Stimulated activated CD8-positive, alpha-beta memory T cell treated with anti-CD3 and anti-CD28 coated beads, Interleukin-4, amount 100 ng/mL, for 1 hour (primary cell): ENCODE measurements around the gene SERPINA9.
"Not testable (repeated sequence)": the region's sequence is repeated elsewhere in the genome, so short reads cannot be mapped to it uniquely, and the experiment has no call there.

Experiments used
- DNase-seq, 2 donors: peaks; one replicate each; pipeline ENCODE4 v3.0.0-alpha.2; 2020; ENCODE audit warnings: low read depth in 2 of 2, low spot score in 1 of 2

SERPINA9 gene

DNA sequence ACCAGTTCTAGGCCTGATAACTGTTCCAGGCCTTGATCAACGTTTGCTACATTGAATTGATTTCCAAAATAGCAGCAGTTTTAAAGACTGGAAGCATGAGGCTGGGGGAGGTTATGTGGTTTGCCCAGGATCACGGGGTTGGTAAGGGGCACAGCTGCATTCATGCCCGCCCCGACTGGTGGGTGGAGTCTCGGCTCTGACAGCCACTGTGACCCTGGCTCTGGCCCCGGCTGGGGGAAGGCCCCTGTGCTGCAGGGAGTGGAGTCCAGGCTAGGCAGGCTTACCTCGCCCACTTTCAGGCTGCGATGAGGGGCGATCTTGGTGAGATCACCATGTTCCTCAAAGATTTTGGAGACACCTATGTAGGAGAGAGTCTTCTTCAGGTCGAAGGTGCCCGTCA, 13.3 kb upstream of the SERPINA9 start:
- DNase-seq, result no peak

DNA sequence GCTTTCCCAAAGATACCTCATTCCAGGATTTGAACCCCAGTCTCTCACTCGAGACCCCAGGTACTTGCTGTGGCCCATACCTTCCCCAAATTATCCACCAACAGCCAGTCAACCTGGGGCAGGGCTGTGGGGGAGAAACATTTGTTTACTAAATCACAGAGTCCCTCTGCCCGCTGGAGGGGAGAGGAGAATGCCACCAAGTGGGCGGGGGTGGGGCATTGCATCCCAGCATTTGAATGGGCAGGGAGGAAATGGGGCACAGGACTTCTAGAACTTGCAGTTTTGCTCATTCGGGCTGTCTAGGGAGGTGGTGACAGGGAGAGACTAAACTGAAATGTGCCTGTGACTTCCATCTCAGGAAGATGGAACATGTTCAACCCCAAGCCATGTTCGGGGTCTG, 10.9 kb upstream of the SERPINA9 start:
- DNase-seq, result no peak

GRCh38 chr14:94485944-94486841, 10.2 kb upstream of the SERPINA9 start:
- peak in 1 of 2 donors; percentile 8 for DNase-seq

GRCh38 chr14:94484481-94484880, 8.5 kb upstream of the SERPINA9 start:
- DNase-seq, result no peak

GRCh38 chr14:94483729-94484275, 7.8 kb upstream of the SERPINA9 start:
- DNase-seq, result no peak

- no peak for DNase-seq
Measured at GRCh38 chr14:94483071-94483451, 7.1 kb upstream of the SERPINA9 start.

- DNase-seq, result not testable (repeated sequence)
Measured at GRCh38 chr14:94482132-94483070, 6.4 kb upstream of the SERPINA9 start.

DNA sequence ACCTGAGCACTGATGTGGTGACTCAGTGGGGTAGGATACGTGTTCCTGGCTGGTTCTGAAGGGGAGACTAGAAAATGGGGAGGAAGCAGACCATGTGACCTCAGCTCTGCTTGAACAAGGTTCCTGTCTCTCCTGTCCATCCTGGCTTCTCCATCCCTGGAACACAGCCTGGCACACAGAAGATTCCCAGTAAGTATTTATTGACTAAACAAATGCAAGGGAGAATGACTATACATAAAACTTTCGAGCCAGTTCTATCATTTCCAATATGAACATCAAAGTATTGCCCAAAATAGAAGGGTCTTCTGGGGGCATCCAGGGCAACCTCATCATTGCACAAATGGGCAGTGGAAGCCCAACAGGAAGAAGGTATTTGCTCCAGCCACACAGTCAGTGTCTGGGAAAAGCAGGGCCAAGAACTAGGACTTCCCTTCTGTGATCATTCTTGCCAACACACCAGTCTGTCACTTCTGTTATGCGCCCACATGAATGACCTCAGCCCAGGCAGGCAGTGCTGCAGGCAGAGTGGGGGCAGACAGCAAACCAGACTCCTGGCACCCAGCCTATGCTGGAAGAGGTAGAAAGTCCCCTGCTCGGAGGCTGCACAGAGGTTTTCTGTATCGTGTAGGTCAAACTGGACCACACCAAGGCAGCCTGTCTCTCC, 5.6 kb upstream of the SERPINA9 start:
- no peak for DNase-seq

DNA sequence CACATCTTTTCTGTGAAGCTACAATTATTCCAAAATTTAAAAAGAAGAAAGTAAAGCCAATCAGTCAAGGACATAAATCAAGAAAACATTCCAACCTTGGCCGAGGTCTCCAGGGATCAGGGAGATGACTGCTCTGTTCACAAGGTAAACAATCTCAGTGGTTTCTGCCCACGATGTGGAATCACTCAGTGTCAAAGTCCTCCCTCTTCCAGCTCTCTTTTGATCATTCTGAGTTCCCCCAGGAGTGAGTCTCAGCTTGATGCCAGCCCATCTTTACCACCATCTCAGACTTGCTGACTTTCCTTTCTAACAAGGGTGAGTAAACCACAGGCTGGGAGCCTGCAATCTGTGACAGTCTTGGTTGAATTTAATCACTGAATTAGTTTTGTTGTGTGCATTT, 4.8 kb upstream of the SERPINA9 start:
- DNase-seq, result no peak

DNA sequence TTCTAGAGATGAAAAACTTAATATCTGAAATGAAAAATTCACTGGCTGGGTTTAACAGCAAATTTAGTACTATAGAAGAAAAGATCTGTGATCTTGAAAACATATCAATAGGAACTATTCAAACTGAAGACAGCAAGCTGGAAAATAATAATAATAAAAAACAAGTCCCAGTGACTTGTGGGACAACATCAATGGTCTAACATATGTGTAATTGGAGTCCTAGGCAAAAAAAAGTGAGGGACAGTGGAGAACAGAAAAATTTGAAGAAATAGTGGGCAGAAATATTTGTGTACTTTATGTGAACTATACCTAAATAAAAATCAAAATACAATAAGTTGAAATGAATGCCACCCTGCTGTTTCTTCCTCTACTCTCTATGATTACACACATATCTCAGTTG, 2.4 kb upstream of the SERPINA9 start:
- no peak for DNase-seq

GRCh38 chr14:94474581-94475031, 1.4 kb downstream of the SERPINA9 start:
- no peak for DNase-seq

GRCh38 chr14:94473666-94474410, 2.2 kb downstream of the SERPINA9 start:
- DNase-seq, result no peak

GRCh38 chr14:94472842-94473241, 3.2 kb downstream of the SERPINA9 start:
- DNase-seq, result no peak

DNA sequence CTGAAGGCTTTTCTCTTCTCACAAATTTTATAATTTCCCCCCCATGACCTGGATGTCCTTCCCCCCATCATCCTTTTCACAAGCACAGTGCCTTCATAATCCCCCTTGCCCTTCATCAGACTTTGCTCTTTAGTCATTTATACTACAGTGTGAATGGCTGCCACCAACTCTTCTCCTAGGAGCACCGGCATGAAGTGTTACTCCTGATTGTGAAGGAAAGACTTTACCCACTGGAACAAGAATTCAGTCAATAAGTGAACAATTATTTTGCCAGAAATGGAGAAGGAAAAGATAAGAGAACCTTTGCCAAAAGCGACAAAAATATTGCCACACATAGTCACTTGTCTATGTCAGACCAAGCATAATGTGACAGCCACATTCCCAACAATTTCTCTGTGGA, 5.0 kb downstream of the SERPINA9 start:
- no peak for DNase-seq

GRCh38 chr14:94470311-94470710, 5.7 kb downstream of the SERPINA9 start:
- no peak for DNase-seq

- DNase-seq, result no peak
Measured at GRCh38 chr14:94469261-94469660, 6.7 kb downstream of the SERPINA9 start.

DNA sequence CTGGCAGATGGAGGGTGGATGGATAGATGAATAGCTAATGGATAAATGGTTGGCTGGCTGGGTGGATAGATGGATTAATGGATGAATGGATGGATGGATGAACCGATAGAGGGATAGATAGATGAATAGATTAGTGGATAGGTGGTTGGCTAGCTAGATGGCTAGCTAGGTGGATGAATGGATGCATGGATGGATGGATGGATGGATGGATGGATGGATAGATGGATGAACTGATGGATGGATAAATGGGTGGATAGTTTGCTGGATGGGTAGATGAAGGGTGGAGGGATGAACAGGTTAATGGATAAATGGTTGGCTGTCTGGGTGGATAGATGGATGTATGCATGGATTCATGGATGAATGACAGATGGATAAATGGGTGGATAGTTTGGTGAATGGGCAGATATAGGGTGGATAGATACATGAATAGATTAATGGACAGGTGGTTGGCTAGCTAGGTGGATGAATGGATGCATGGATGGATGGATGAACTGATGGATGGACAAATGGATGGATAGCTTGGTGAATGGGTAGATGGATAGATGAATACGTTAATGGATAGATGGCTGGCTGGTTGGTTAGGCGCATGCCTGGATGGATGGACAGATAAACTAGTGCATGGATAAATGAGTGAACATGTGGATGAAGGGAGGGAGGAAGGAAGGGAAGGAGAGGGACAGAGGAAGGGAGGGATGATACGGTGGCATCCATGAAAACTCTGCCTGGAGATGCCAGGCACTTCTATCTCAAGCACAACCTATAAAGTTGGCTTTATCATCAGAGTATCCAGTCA, 8.1 kb downstream of the SERPINA9 start:
- DNase-seq, result no peak

- no peak for DNase-seq
Measured at GRCh38 chr14:94466706-94467370, 9.2 kb downstream of the SERPINA9 start.

DNA sequence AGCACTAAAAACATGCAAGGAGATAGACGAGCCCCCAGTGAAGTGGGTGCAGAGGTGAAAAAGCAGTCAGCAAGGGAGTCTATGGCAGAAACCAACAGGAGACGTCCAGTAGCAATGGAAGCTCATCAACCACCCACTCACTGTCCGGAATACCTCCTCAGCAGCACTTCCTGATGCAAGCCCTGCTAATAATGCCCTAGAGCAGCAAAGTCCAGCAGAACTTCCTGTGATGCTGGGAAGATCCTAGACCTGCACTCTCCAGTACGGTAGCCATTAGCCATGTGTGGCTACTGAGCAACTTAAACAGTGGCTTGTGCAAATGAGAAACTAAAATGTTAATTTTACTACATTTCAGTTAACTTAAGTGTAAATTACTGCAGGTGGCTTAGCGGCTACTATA, 11.0 kb downstream of the SERPINA9 start:
- DNase-seq, result no peak
